ENCODE measurements around the gene FMOD.

The FMOD gene

DNA sequence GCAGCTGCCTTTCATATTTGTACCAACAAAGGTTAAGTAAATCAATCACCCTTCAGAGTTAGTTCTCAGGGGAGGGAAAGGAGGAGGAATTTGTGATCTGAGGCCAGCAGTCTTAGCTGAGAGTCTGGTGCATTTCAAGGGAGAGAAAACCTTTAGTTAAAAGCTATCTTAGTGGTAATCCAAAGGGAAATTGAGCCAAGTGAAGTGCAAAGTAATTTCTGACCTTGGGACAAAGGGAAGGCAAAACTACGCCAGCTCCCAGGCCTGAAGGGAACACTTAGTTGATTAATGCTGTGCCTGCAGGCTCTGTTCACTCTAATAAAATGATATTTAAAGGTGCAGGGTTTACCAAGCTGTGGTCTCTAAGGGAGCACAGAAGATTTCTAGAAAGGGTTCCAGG lies 23.1 kb upstream of the FMOD start:
- H3K27me3 ChIP-seq (replicated peaks; ENCODE audit: control insufficient read depth, insufficient read depth, low read length): no peaks in the 10 kb centered on the region; the same call in 1 of the 2 replicates
- TF ChIP-seq, protein P1, sequence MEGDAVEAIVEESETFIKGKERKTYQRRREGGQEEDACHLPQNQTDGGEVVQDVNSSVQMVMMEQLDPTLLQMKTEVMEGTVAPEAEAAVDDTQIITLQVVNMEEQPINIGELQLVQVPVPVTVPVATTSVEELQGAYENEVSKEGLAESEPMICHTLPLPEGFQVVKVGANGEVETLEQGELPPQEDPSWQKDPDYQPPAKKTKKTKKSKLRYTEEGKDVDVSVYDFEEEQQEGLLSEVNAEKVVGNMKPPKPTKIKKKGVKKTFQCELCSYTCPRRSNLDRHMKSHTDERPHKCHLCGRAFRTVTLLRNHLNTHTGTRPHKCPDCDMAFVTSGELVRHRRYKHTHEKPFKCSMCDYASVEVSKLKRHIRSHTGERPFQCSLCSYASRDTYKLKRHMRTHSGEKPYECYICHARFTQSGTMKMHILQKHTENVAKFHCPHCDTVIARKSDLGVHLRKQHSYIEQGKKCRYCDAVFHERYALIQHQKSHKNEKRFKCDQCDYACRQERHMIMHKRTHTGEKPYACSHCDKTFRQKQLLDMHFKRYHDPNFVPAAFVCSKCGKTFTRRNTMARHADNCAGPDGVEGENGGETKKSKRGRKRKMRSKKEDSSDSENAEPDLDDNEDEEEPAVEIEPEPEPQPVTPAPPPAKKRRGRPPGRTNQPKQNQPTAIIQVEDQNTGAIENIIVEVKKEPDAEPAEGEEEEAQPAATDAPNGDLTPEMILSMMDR (IDR thresholded peaks at IDR 0.05; ENCODE audit: insufficient read depth, low read length, poor library complexity, severe bottlenecking): no peak
- no peak for DNase-seq (ENCODE audit: extremely low read depth, insufficient read length)
- no peak overlapping the region for H3K4me3 ChIP-seq (replicated peaks; ENCODE audit: low read depth, low read length)
- H3K36me3 ChIP-seq (ENCODE audit: control insufficient read depth, insufficient read depth, low read length): no peaks in the 10 kb centered on the region

DNA sequence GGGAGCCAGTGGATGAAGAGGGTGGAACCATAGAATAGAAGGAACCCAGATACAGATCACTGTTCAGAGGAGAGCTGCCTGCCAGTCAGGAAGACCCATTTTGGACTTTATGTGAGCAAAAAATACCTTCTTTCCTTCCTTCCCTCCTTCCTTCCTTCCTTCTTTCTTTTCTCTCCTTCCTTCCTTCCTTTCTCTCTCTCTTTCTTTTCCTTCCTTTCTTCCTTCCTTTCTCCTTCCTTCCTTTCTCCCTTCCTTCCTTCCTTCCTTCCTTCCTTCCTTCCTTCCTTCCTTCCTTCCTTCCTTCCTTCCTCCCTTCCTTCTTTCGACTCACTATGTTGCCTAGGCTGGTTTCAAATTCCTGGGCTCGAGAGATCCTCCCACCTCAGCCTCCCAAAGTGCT lies 22.1 kb upstream of the FMOD start:
- no peak for DNase-seq (ENCODE audit: extremely low read depth, insufficient read length)
- Histone ChIP-seq H3K27me3 (replicated peaks; ENCODE audit: control insufficient read depth, insufficient read depth, low read length) (no peaks in the 10 kb centered on the region; the same call in 1 of the 2 replicates), H3K4me3 (replicated peaks; ENCODE audit: low read depth, low read length) (no peak overlapping the region), H3K36me3 (ENCODE audit: control insufficient read depth, insufficient read depth, low read length) (no peaks in the 10 kb centered on the region)
- TF ChIP-seq, protein P1 (IDR thresholded peaks at IDR 0.05; ENCODE audit: insufficient read depth, low read length, poor library complexity, severe bottlenecking): no peak

DNA sequence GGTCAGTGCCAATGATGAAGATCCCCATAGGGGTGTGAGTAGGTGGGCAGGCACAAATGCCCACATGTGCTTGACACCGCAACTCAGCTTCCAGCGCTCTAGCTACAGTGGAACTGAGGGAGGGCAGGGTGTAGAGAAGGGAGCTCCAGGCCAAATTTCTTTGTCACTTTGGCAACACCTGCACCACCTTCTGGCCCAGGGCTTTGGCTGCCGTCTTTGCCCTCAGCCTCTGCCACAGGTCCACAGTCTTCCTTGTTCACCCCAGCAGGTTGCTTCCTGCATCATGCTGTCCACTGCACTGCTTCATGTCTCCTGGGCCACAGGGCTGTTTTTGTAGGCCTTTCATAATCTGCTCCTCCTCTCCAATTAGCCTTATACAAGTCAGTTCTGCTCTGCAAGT lies 20.4 kb upstream of the FMOD start:
- H3K27me3 ChIP-seq (replicated peaks; ENCODE audit: control insufficient read depth, insufficient read depth, low read length): no peaks in the 10 kb centered on the region; the same call in 1 of the 2 replicates
- H3K4me3 ChIP-seq (replicated peaks; ENCODE audit: low read depth, low read length): no peak overlapping the region
- TF ChIP-seq, protein P1 (IDR thresholded peaks at IDR 0.05; ENCODE audit: insufficient read depth, low read length, poor library complexity, severe bottlenecking): no peak
- H3K36me3 ChIP-seq (ENCODE audit: control insufficient read depth, insufficient read depth, low read length): no peaks in the 10 kb centered on the region
- DNase-seq (ENCODE audit: extremely low read depth, insufficient read length): no peak

DNA sequence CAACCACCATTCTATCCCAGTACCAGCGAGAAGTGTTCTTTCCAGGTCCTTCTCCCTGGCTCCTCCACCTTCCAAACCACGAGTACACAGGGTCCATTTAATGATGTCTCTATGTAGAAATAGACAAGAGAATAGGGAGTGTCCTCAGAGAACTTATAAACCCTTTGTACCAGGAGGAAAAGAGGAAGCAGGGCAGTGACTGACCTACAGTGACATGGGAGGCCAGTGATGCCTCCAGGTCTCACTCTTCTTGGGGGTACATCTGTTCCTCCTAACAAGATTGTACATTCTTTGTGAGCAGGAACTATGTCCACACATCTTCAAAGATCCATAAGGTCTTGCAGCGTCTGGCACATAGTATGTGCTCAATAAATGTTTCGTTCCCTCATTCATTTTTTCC lies 18.7 kb upstream of the FMOD start:
- no peaks in the 10 kb centered on the region for H3K36me3 ChIP-seq (ENCODE audit: control insufficient read depth, insufficient read depth, low read length)
- H3K27me3 ChIP-seq (replicated peaks; ENCODE audit: control insufficient read depth, insufficient read depth, low read length): no peaks in the 10 kb centered on the region; the same call in 1 of the 2 replicates
- DNase-seq (ENCODE audit: extremely low read depth, insufficient read length): no peak
- TF ChIP-seq, protein P1 (IDR thresholded peaks at IDR 0.05; ENCODE audit: insufficient read depth, low read length, poor library complexity, severe bottlenecking): no peak
- no peak overlapping the region for H3K4me3 ChIP-seq (replicated peaks; ENCODE audit: low read depth, low read length)

DNA sequence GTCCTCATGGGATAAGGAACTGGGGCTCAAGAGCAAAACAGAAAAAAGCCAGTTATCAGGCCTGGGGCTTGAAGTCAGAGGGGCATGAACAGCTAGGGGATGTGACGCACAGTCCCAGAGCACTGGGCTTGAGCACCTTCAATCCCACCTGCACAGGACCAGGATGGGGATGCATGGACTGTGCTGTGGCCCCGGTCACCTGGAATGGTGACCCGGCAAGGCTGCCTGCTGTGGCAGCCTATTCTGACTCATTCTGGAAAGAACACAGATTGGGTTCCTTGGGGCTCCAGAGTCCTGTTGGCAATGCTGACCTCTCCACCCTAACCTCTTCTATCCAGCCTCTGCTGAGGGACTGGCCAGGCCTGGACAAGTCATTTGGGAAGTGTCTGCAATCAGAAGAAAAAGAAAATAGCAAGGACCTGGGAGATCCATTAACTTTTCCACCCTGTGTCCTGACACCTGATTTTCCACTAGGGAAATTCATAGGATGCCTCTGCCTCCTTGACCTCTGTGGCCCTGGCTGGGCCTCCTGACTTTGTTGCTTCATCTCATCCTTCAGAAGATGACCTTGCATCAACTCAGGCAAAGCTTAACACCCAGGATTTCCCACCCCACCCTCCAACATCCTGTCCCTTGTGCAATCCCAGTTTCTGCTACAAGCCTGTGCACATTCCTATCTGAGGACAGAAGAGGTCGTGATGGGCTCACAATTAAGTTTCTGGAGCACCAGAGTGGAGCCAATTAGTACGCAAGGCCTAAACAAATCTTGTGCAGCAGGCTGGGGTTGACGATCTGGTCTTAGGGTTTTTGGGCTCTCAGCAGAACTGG lies 17.9 kb upstream of the FMOD start:
- Histone ChIP-seq H3K36me3 (ENCODE audit: control insufficient read depth, insufficient read depth, low read length) (no peaks in the 10 kb centered on the region), H3K4me3 (replicated peaks; ENCODE audit: low read depth, low read length) (no peak overlapping the region), H3K27me3 (replicated peaks; ENCODE audit: control insufficient read depth, insufficient read depth, low read length) (no peaks in the 10 kb centered on the region; the same call in 1 of the 2 replicates)
- DNase-seq (ENCODE audit: extremely low read depth, insufficient read length): no peak
- TF ChIP-seq, protein P1 (IDR thresholded peaks at IDR 0.05; ENCODE audit: insufficient read depth, low read length, poor library complexity, severe bottlenecking): no peak

Data from GM06990 (cell line).